Glomerular visceral epithelial cell (primary cell): ENCODE results near the gene TECPR2.
"Not testable (repeated sequence)": the region's sequence is repeated elsewhere in the genome, so short reads cannot be mapped to it uniquely, and the experiment has no call there.

Experiments
- DNase-seq: peaks from one replicate; pipeline ENCODE4 v3.0.0-alpha.2; 2016; ENCODE audit errors: extremely low spot score

The TECPR2 gene

GRCh38 chr14:102508774-102509745 is 146.3 kb downstream of the TECPR2 start:
- peak; percentile 39 for DNase-seq

DNA sequence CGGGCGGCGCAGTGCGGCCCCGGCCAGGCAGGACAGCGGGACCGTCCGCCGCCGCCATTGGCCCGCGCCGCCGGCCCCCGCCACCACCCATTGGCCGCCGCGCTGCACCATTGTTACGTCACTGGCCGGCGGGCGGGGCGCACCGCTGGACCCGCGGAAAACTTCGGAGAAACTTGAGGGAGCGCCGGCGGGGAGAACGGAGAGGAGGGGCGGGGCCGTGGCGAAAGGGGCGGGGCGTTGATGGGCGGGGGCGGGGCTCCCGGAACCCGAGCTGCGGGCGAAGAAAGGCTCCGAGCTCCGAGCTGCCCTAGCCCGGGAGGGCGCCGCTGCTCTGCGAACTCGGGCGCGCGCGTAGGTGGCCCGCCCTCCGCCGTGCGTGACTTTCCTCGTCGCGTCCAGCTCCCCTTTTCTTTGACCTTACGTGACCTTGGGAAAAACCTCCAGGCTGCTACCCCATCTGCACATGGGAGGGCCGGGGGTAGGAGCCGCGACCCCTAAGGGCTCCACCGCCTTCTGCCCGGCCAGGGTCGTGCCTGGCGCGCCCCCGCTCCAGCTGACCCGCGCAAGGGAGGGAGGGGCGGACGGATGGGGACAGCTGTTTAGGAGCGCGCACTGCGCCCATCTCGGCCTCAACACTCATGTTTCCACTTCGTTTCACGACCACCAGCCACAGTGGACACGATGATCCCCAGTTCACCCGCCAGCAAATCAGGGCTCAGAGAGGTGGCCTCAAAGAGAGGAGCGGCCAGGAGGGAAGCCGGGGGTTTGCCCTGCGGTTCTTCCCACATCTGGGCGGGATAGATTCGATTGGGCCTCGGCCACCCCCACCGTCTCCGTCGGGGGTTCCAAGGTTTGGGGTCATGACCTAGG is 147.2 kb downstream of the TECPR2 start, which contains the start of gene ANKRD9:
Gene ANKRD9 (minus strand): TSS at position 31 of the 870 bp plus-strand sequence. CDS start 1,887 bp downstream, outside the sequence.
- DNase-seq, result peak; percentile 96

DNA sequence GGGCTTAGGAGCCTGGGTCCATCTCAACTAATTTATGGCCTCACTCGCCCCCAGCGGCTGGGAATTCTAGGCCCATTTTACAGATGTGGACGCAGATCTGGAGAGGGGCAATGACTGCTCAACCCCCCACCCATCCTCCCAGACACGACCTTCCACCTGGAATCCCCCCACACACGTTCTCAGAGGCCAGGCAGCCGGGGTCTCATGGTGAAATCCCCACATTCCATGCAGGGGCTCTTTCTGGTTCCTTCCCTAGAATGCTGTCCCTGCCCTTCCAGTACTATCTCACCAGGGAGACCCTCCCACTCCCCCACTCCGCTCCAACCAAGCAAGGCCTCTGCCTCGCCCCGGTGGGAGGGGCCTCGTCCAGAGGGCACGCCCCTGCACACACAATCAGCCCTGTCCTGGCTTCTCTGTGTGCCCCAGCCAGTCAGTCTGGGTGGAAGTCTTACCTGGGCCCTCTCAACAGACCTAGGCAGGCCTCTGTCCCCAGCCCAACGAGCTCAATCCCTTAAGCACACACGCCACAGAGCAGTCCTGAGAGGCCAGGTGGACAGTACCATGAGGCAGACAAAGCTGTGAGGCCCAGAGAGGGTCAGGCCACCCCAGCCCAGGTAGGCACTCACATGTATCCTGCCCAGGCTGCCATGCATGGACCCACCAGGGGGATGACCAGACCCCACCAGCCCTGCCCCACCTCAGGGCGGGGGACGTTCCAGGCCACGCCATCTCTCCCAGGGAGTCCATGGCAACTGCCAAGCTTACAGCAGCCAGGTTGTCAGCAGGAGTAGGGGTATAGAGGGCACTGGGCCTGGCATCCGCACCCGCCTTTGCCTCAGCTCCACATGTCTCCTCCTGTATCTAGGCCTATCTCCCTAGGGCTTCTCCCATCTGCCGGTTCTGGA is 148.1 kb downstream of the TECPR2 start:
- no peak for DNase-seq

GRCh38 chr14:102511538-102511937 is 148.8 kb downstream of the TECPR2 start:
- no peak for DNase-seq

DNA sequence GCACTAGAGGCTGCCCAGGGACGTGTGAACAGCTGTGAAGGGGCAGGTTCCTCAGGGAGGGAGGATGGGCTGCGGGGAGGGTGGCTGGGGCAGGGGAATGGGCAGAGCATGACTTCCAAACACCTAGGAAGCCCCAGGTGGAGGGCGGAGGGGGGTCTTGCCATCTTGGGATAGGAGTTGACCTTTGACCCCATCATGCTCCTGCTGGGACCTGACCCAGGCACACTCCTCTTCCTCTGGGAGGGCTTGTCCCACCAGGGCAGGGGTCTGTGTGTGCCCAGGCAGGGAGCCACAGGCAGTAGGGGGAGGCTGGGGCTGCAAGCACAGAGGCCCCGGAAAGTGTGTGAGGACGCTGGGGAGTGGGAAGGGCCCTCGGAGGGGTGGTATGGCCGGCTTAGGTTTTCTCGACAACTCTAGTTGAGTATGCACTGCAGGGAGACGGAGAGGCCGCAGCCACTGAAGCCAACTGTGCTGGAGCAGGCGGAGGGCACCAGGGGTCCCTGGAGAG is 150.1 kb downstream of the TECPR2 start:
- DNase-seq, result no peak

GRCh38 chr14:102513899-102514772 is 151.4 kb downstream of the TECPR2 start:
- DNase-seq, result no peak

GRCh38 chr14:102514987-102515733 is 152.4 kb downstream of the TECPR2 start:
- DNase-seq, result no peak

- DNase-seq, result peak; percentile 44
Measured at GRCh38 chr14:102516531-102517391, 154.0 kb downstream of the TECPR2 start.

DNA sequence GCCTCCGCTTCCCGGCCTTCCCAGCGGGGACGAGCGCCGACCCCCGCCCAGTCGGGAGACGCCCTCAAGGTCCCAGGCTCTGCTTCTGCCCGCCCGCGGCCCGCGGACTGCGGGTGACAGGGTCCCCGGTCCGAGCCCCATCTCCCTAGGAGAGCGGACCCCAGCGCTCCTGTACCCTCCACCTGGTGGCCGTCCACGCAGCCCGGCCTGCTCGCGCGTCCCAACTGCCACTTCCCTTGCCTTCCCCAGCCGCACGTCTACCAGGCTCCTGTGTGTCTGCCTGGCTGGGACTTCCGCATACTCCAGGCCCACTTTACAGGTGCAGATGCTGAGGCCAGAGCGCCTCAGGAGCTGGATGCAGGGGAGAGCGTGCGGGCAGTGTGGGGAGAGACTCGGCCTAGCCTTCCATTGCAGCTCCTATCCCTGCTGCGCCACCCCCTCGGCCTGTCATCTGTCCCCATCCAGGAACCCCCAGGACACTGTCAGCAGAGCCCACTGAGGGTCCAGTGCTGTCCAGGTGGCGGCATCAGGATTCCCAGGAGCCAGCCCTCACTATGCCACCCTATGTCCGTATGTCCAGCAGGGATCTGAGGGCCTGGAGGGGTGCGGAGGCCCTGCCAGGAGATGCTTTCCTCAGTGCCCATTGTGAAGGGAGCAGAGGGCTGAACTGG is 154.8 kb downstream of the TECPR2 start:
- DNase-seq, result no peak

- no peak for DNase-seq
Measured at GRCh38 chr14:102518063-102518648, 155.4 kb downstream of the TECPR2 start.

- DNase-seq, result not testable (repeated sequence)
Measured at GRCh38 chr14:102519709-102520108, 157.0 kb downstream of the TECPR2 start.

GRCh38 chr14:102523200-102523568 is 160.4 kb downstream of the TECPR2 start:
- DNase-seq, result no peak

- no peak for DNase-seq
Measured at GRCh38 chr14:102523569-102524450, 161.1 kb downstream of the TECPR2 start.

GRCh38 chr14:102524451-102525218 is 161.9 kb downstream of the TECPR2 start:
- peak; percentile 100 for DNase-seq

GRCh38 chr14:102525219-102525928 is 162.6 kb downstream of the TECPR2 start:
- peak; percentile 63 for DNase-seq
